Motor neuron (in vitro differentiated cells): ENCODE data around the gene PLAC9. TPM values are rescaled to one million over a fixed set of nuclear protein-coding genes. Genes with fewer than 3 reads are reported as not detected.
"Not testable (repeated sequence)": the region's sequence is repeated elsewhere in the genome, so short reads cannot be mapped to it uniquely, and the experiment has no call there.

Source experiments
- ATAC-seq, 8 experiments: fragments of 200-7000 bp; cut with Tn5 transposase; replicated peaks in 6 of 8; 2 replicates each; pipeline ENCODE4 v1.8.0; 2021; ENCODE audit warnings: mild to moderate bottlenecking in 8 of 8, moderate library complexity in 8 of 8
- H3K27ac ChIP-seq, 2 donors: fragments of 250-450 bp; sonication (Bioruptor Pico); 2 replicates each; pipeline ENCODE4 v1.9.0; 2021; ENCODE audit warnings: antibody characterized with exemption in 2 of 2, mild to moderate bottlenecking in 2 of 2, moderate library complexity in 1 of 2
- H3K4me1 ChIP-seq, 2 donors: fragments of 250-450 bp; sonication (Bioruptor Pico); replicated peaks in 1 of 2; 2 replicates each; pipeline ENCODE4 v1.6.1; 2021; ENCODE audit warnings: antibody characterized with exemption in 2 of 2, mild to moderate bottlenecking in 2 of 2, moderate library complexity in 1 of 2
- H3K4me3 ChIP-seq, 5 donors: fragments of 250-450 bp; sonication (Bioruptor Pico); 2 replicates each; pipeline ENCODE4 v1.9.0; 2021; ENCODE audit warnings: antibody characterized with exemption in 5 of 5, mild to moderate bottlenecking in 5 of 5, moderate library complexity in 4 of 5
- WGBS, 10 experiments: fragments of 450-650 bp; shearing (Covaris generic); methylation state at CpG; one replicate each; pipeline ENCODE4 v1.0.0; 2022; 5-methylcytosine and 5-hydroxymethylcytosine counted together
- in situ Hi-C, 9 experiments: fragments of 400-800 bp; cut with MboI; loops; one replicate each; pipeline ENCODE4 v1.15.0; 2021; ENCODE audit warnings: low sequenced_read_pairs in 9 of 9, low pct_unique_long_range_greater_than_20kb in 2 of 9; ENCODE audit not compliant: unreplicated experiment in 9 of 9
- total RNA-seq, 8 experiments: library from RNA; unstranded; fragments of 300-600 nt; gene quantifications; 2 replicates each; pipeline versions ENCODE4 v1.2.3 to v1.2.4, GENCODE V29; 2022

Gene PLAC9
- total RNA-seq, 8 experiments from 2014 or later: 0.16 to 47.0 (median 1.0) TPM; not detected in 1

- H3K4me1 ChIP-seq: no peaks in the 10 kb centered on the region
- no peak for ATAC-seq
- no peak overlapping the region for H3K27ac ChIP-seq
- WGBS, 10 experiments: 0 to 100% (median 60%) methylated on average over 1 to 8 of the region's 12 CpGs; no CpG with 5 or more reads in 4 of the 10 experiments
- in situ Hi-C loops: loop anchor here in 1 of 9 experiments (10.0 kb wide), 1 partner anchor 70 kb away; no protein-coding TSS in a partner anchor
- H3K4me3 ChIP-seq: no peak overlapping the region
Observed at GRCh38 chr10:80144696-80145131, 12.2 kb downstream of the PLAC9 start.

GRCh38 chr10:80145406-80146308, 13.1 kb downstream of the PLAC9 start:
- peak in 5 of 8 experiments; percentile 7 to 53 (median 28) for ATAC-seq
- 3 to 94% (median 81%) methylated on average over 2 to 10 of the region's 11 CpGs for WGBS, 10 experiments
- H3K27ac ChIP-seq, H3K4me1 ChIP-seq, H3K4me3 ChIP-seq: not testable (repeated sequence)
- in situ Hi-C loops: loop anchor here in 1 of 9 experiments (10.0 kb wide), 1 partner anchor 69 kb away; no protein-coding TSS in a partner anchor

GRCh38 chr10:80146918-80147317, 14.4 kb downstream of the PLAC9 start:
- WGBS, 10 experiments: 14 to 100% (median 89%) methylated on average over 1 to 3 of the region's 3 CpGs; no CpG with 5 or more reads in 3 of the 10 experiments

GRCh38 chr10:80148166-80148805, 15.8 kb downstream of the PLAC9 start:
- H3K4me1 ChIP-seq: no peaks in the 10 kb centered on the region
- peak in 1 of 8 experiments; percentile 2 for ATAC-seq
- WGBS, 10 experiments: 40 to 100% (median 60%) methylated on average over 1 to 2 of the region's 5 CpGs; no CpG with 5 or more reads in 3 of the 10 experiments
- no peak overlapping the region for H3K4me3 ChIP-seq
- in situ Hi-C loops: loop anchor here in 1 of 9 experiments (10.0 kb wide), 1 partner anchor 67 kb away; no protein-coding TSS in a partner anchor
- no peak overlapping the region for H3K27ac ChIP-seq

More at GRCh38 chr10:80146918-80147317, 14.4 kb downstream of the PLAC9 start:
- H3K27ac ChIP-seq: no peak overlapping the region
- no peak overlapping the region for H3K4me3 ChIP-seq
- in situ Hi-C loops: loop anchor here in 1 of 9 experiments (10.0 kb wide), 1 partner anchor 68 kb away; no protein-coding TSS in a partner anchor
- H3K4me1 ChIP-seq: no peaks in the 10 kb centered on the region
- ATAC-seq: no peak

- in situ Hi-C loops: loop anchor here in 1 of 9 experiments (10.0 kb wide), 1 partner anchor 66 kb away; no protein-coding TSS in a partner anchor
- H3K27ac ChIP-seq: no peak overlapping the region
- no peak overlapping the region for H3K4me3 ChIP-seq
- no peaks in the 10 kb centered on the region for H3K4me1 ChIP-seq
- WGBS, 10 experiments: 70 to 100% (median 97%) methylated on average over 2 of the region's 2 CpGs; no CpG with 5 or more reads in 4 of the 10 experiments
- no peak for ATAC-seq
Observed at GRCh38 chr10:80149123-80149522, 16.6 kb downstream of the PLAC9 start.

GRCh38 chr10:80150172-80150571, 17.6 kb downstream of the PLAC9 start:
- in situ Hi-C loops: no loop called here
- Histone ChIP-seq H3K4me1 (no peaks in the 10 kb centered on the region), H3K27ac (no peak overlapping the region), H3K4me3 (no peak overlapping the region)
- 73 to 100% (median 88%) methylated on average over 1 to 2 of the region's 2 CpGs; no CpG with 5 or more reads in 4 of the 10 experiments for WGBS, 10 experiments
- no peak for ATAC-seq

- Histone ChIP-seq H3K27ac (no peak overlapping the region), H3K4me3 (no peak overlapping the region), H3K4me1 (no peaks in the 10 kb centered on the region)
- ATAC-seq: no peak
- WGBS, 10 experiments: 76 to 96% (median 93%) methylated on average over 2 to 5 of the region's 6 CpGs; no CpG with 5 or more reads in 4 of the 10 experiments
- in situ Hi-C loops: no loop called here
Observed at GRCh38 chr10:80152820-80153219, 20.3 kb downstream of the PLAC9 start.

- WGBS, 10 experiments: 73 to 100% (median 100%) methylated on average over 2 to 3 of the region's 3 CpGs; no CpG with 5 or more reads in 5 of the 10 experiments
- Histone ChIP-seq H3K4me1 (no peaks in the 10 kb centered on the region), H3K4me3 (no peak overlapping the region), H3K27ac (no peak overlapping the region)
- no peak for ATAC-seq
- in situ Hi-C loops: no loop called here
Observed at GRCh38 chr10:80153460-80153859, 20.9 kb downstream of the PLAC9 start.

- in situ Hi-C loops: no loop called here
- WGBS, 10 experiments: 71 to 100% (median 100%) methylated on average over 1 to 5 of the region's 5 CpGs; no CpG with 5 or more reads in 3 of the 10 experiments
- no peak for ATAC-seq
Observed at GRCh38 chr10:80154626-80154977, 22.1 kb downstream of the PLAC9 start.

GRCh38 chr10:80154978-80155695, 22.6 kb downstream of the PLAC9 start:
- Histone ChIP-seq H3K4me3 (no peak overlapping the region), H3K27ac (no peak overlapping the region), H3K4me1 (no peaks in the 10 kb centered on the region)
- WGBS, 10 experiments: 22 to 100% (median 77%) methylated on average over 1 to 9 of the region's 10 CpGs
- peak in 2 of 8 experiments; percentile 29 to 32 for ATAC-seq
- in situ Hi-C loops: no loop called here

More at GRCh38 chr10:80154626-80154977, 22.1 kb downstream of the PLAC9 start:
- no peaks in the 10 kb centered on the region for H3K4me1 ChIP-seq
- no peak overlapping the region for H3K4me3 ChIP-seq
- no peak overlapping the region for H3K27ac ChIP-seq

- 13 to 91% (median 83%) methylated on average over 1 to 6 of the region's 8 CpGs; no CpG with 5 or more reads in 1 of the 10 experiments for WGBS, 10 experiments
- Histone ChIP-seq H3K4me1 (no peaks in the 10 kb centered on the region), H3K4me3 (no peak overlapping the region), H3K27ac (no peak overlapping the region)
- in situ Hi-C loops: no loop called here
- no peak for ATAC-seq
Observed at GRCh38 chr10:80155696-80156215, 23.2 kb downstream of the PLAC9 start.

GRCh38 chr10:80156216-80156615, 23.7 kb downstream of the PLAC9 start:
- Histone ChIP-seq H3K4me1 (no peaks in the 10 kb centered on the region), H3K4me3 (no peak overlapping the region), H3K27ac (no peak overlapping the region)
- in situ Hi-C loops: no loop called here
- 64 to 100% (median 80%) methylated on average over 2 to 5 of the region's 5 CpGs; no CpG with 5 or more reads in 3 of the 10 experiments for WGBS, 10 experiments
- no peak for ATAC-seq
